Measurements from ENCODE around the gene DNPH1.

The DNPH1 gene

GRCh38 chr6:43203718-43204095, 25.6 kb downstream of the DNPH1 start:
- TF ChIP-seq CTCF (IDR thresholded peaks at IDR 0.05; ENCODE audit: extremely low read depth, insufficient read depth, missing control alignments), result no peak

GRCh38 chr6:43203029-43203717, 26.1 kb downstream of the DNPH1 start:
- DNase-seq (ENCODE audit: low spot score), result no peak
- no peak for TF ChIP-seq CTCF (IDR thresholded peaks at IDR 0.05; ENCODE audit: extremely low read depth, insufficient read depth, missing control alignments)
- in situ Hi-C loops (cut with MboI; ENCODE audit: low pct_unique_long_range_greater_than_20kb, low sequenced_read_pairs, unreplicated experiment), result no loop called here

More at GRCh38 chr6:43203718-43204095, 25.6 kb downstream of the DNPH1 start:
- DNase-seq (ENCODE audit: low spot score), result no peak
- in situ Hi-C loops (cut with MboI; ENCODE audit: low pct_unique_long_range_greater_than_20kb, low sequenced_read_pairs, unreplicated experiment), result no loop called here

- TF ChIP-seq CTCF (IDR thresholded peaks at IDR 0.05; ENCODE audit: extremely low read depth, insufficient read depth, missing control alignments), result no peak
- in situ Hi-C loops (cut with MboI; ENCODE audit: low pct_unique_long_range_greater_than_20kb, low sequenced_read_pairs, unreplicated experiment), result no loop called here
- no peak for DNase-seq (ENCODE audit: low spot score)
Observed at GRCh38 chr6:43202451-43202850, 26.8 kb downstream of the DNPH1 start.

- in situ Hi-C loops (cut with MboI; ENCODE audit: low pct_unique_long_range_greater_than_20kb, low sequenced_read_pairs, unreplicated experiment), result no loop called here
- DNase-seq (ENCODE audit: low spot score), result no peak
- TF ChIP-seq CTCF (IDR thresholded peaks at IDR 0.05; ENCODE audit: extremely low read depth, insufficient read depth, missing control alignments), result no peak
Observed at GRCh38 chr6:43200541-43200940, 28.7 kb downstream of the DNPH1 start.

GRCh38 chr6:43199912-43200311, 29.4 kb downstream of the DNPH1 start:
- DNase-seq (ENCODE audit: low spot score), result no peak
- TF ChIP-seq CTCF (IDR thresholded peaks at IDR 0.05; ENCODE audit: extremely low read depth, insufficient read depth, missing control alignments), result no peak
- in situ Hi-C loops (cut with MboI; ENCODE audit: low pct_unique_long_range_greater_than_20kb, low sequenced_read_pairs, unreplicated experiment), result no loop called here

GRCh38 chr6:43196337-43196736, 32.9 kb downstream of the DNPH1 start:
- in situ Hi-C loops (cut with MboI; ENCODE audit: low pct_unique_long_range_greater_than_20kb, low sequenced_read_pairs, unreplicated experiment), result no loop called here
- DNase-seq (ENCODE audit: low spot score), result no peak
- no peak for TF ChIP-seq CTCF (IDR thresholded peaks at IDR 0.05; ENCODE audit: extremely low read depth, insufficient read depth, missing control alignments)
